ENCODE results near the gene KCNMA1. TPM values are rescaled to one million over a fixed set of nuclear protein-coding genes. Genes with fewer than 3 reads are reported as not detected.

Gene KCNMA1
- polyA plus RNA-seq, 1 experiment: 21.4 TPM

DNA sequence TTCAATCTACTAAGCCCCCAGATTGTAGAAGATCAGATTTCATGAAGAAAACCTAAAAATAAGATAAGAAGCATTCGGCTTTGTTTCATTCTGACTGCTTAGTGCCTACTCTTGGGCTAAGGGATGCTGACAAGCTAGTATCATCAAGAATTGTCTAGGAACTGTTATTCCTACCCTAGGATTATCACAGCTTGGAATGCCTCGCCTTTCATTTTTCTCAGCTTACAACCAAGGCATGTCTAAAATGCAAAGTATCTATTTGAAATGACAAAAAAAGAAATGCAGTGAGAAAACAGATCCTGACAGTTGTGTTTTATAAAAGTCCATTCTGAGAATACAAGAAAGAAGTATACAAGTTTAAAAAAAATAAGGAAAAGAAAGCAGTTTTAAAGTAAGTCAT lies 441.0 kb downstream of the KCNMA1 start:
- no peak for TF ChIP-seq CTCF (IDR thresholded peaks at IDR 0.05; ENCODE audit: insufficient read depth, low read depth, low read length)

GRCh38 chr10:77195101-77195500 lies 442.5 kb downstream of the KCNMA1 start:
- DNase-seq (ENCODE audit: low read depth): peak; percentile 81
- ChIA-PET CTCF (interaction anchor here (1.4 to 4.2 kb wide), 3 partner anchors 8 to 21 kb away, joined by 3 to 16 read pairs (median 3); no protein-coding TSS in a partner anchor), POLR2A (interaction anchor here (0.6 to 1.2 kb wide), 3 partner anchors 22 to 309 kb away, joined by 3 to 6 read pairs (median 5); no protein-coding TSS in a partner anchor)
- Histone ChIP-seq H3K36me3 (ENCODE audit: control insufficient read depth, insufficient read depth, low read length) (no peaks in the 10 kb centered on the region), H3K4me3 (ENCODE audit: low read depth, low read length) (no peak overlapping the region), H3K27me3 (ENCODE audit: control insufficient read depth, insufficient read depth, low read length) (no peaks in the 10 kb centered on the region)
- no peak for TF ChIP-seq CTCF (IDR thresholded peaks at IDR 0.05; ENCODE audit: insufficient read depth, low read depth, low read length)

More for the DNA sequence above, 441.0 kb downstream of the KCNMA1 start:
- H3K36me3 ChIP-seq (ENCODE audit: control insufficient read depth, insufficient read depth, low read length): no peaks in the 10 kb centered on the region
- CTCF ChIA-PET: interaction anchor here (0.6 kb wide), 2 partner anchors 23 to 366 kb away, joined by 3 read pairs; no protein-coding TSS in a partner anchor
- POLR2A ChIA-PET: no interaction called here
- no peak for DNase-seq (ENCODE audit: low read depth)
- no peaks in the 10 kb centered on the region for H3K27me3 ChIP-seq (ENCODE audit: control insufficient read depth, insufficient read depth, low read length)
- H3K4me3 ChIP-seq (ENCODE audit: low read depth, low read length): no peak overlapping the region

GRCh38 chr10:77193001-77193400 lies 444.6 kb downstream of the KCNMA1 start:
- H3K27me3 ChIP-seq (ENCODE audit: control insufficient read depth, insufficient read depth, low read length): no peaks in the 10 kb centered on the region
- no peak for DNase-seq (ENCODE audit: low read depth)
- TF ChIP-seq CTCF (IDR thresholded peaks at IDR 0.05; ENCODE audit: insufficient read depth, low read depth, low read length): no peak
- H3K36me3 ChIP-seq (ENCODE audit: control insufficient read depth, insufficient read depth, low read length): no peaks in the 10 kb centered on the region
- CTCF ChIA-PET: interaction anchor here (4.2 kb wide), 1 partner anchor 19 kb away, joined by 16 read pairs; no protein-coding TSS in a partner anchor
- POLR2A ChIA-PET: no interaction called here
- H3K4me3 ChIP-seq (ENCODE audit: low read depth, low read length): no peak overlapping the region

GRCh38 chr10:77192402-77192801 lies 445.2 kb downstream of the KCNMA1 start:
- ChIA-PET POLR2A (no interaction called here), CTCF (interaction anchor here (1.9 to 4.2 kb wide), 2 partner anchors 19 to 449 kb away, joined by 4 to 16 read pairs; no protein-coding TSS in a partner anchor)
- Histone ChIP-seq H3K27me3 (ENCODE audit: control insufficient read depth, insufficient read depth, low read length) (no peaks in the 10 kb centered on the region), H3K36me3 (ENCODE audit: control insufficient read depth, insufficient read depth, low read length) (no peaks in the 10 kb centered on the region), H3K4me3 (ENCODE audit: low read depth, low read length) (no peak overlapping the region)
- TF ChIP-seq CTCF (IDR thresholded peaks at IDR 0.05; ENCODE audit: insufficient read depth, low read depth, low read length): no peak
- DNase-seq (ENCODE audit: low read depth): no peak

DNA sequence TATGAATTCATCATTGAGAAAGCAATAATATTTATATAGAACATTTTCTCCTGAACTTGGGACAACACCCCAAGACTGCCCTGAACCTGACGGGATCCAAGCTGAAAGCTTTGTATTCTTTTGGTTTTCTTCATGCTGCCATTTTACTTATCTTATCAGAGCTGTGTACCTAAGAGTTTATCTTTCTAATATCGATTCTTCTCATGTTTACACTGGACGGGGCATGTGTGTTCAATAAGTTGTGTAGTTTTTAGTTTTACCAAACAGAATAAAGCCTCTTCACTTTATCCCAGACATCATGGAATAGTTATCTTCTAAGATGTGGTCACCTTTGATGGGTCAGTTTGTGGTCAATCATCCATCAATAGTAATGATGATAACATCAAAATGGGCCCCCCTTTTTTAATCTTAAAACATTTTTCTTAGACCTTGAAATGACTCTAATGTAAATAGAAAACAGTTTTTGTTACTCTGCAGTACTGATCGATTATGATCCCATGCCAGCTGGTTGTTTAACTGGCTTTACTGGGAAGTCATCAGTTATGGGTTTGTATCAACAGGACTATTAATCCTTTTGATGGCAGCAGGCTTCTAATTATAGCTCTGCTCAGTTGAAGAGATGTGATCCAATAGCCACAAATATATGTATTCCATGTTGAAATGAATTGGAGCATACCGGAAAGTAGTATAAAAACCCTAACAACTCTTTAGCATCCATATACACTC lies 446.1 kb downstream of the KCNMA1 start:
- POLR2A ChIA-PET: no interaction called here
- CTCF ChIA-PET: interaction anchor here (0.9 to 4.2 kb wide), 3 partner anchors 17 to 450 kb away, joined by 3 to 16 read pairs (median 4); no protein-coding TSS in a partner anchor
- Histone ChIP-seq H3K27me3 (ENCODE audit: control insufficient read depth, insufficient read depth, low read length) (no peaks in the 10 kb centered on the region), H3K36me3 (ENCODE audit: control insufficient read depth, insufficient read depth, low read length) (no peaks in the 10 kb centered on the region), H3K4me3 (ENCODE audit: low read depth, low read length) (no peak overlapping the region)
- TF ChIP-seq CTCF (IDR thresholded peaks at IDR 0.05; ENCODE audit: insufficient read depth, low read depth, low read length): no peak
- no peak for DNase-seq (ENCODE audit: low read depth)
